ENCODE measurements around the gene TNFAIP8L2.

DNA sequence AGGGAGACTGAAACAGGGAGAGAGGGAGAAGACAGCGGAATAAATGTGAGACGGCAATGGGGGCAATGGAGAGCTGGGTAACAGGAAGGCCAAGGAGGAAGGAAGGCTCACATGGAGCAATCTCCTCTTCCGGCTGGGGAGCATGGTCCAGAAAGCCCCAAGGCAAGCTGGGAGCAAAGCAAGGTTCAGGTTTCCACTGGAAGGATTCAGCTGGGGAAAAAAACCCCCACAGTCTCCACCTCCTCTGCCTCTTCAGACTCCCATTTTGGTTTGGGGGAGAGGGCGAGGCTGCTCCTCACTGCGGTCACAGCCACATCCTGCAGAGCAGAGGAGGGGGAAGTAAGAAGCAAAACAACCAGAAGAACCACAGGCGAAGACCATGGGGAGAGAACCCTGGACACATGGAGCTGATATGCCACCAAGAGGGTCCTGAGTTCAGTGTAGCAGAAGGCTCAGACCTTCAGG is 650 bp downstream of the TNFAIP8L2 start:
- TF ChIP-seq, protein P1, sequence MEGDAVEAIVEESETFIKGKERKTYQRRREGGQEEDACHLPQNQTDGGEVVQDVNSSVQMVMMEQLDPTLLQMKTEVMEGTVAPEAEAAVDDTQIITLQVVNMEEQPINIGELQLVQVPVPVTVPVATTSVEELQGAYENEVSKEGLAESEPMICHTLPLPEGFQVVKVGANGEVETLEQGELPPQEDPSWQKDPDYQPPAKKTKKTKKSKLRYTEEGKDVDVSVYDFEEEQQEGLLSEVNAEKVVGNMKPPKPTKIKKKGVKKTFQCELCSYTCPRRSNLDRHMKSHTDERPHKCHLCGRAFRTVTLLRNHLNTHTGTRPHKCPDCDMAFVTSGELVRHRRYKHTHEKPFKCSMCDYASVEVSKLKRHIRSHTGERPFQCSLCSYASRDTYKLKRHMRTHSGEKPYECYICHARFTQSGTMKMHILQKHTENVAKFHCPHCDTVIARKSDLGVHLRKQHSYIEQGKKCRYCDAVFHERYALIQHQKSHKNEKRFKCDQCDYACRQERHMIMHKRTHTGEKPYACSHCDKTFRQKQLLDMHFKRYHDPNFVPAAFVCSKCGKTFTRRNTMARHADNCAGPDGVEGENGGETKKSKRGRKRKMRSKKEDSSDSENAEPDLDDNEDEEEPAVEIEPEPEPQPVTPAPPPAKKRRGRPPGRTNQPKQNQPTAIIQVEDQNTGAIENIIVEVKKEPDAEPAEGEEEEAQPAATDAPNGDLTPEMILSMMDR (IDR thresholded peaks at IDR 0.05), result no peak
- TF ChIP-seq, protein P2, sequence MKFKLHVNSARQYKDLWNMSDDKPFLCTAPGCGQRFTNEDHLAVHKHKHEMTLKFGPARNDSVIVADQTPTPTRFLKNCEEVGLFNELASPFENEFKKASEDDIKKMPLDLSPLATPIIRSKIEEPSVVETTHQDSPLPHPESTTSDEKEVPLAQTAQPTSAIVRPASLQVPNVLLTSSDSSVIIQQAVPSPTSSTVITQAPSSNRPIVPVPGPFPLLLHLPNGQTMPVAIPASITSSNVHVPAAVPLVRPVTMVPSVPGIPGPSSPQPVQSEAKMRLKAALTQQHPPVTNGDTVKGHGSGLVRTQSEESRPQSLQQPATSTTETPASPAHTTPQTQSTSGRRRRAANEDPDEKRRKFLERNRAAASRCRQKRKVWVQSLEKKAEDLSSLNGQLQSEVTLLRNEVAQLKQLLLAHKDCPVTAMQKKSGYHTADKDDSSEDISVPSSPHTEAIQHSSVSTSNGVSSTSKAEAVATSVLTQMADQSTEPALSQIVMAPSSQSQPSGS (CRISPR knock-in tag; IDR thresholded peaks at IDR 0.05; ENCODE audit: borderline replicate concordance, low read depth), result no peak
- no peak for TF ChIP-seq TEAD4 (CRISPR knock-in tag; IDR thresholded peaks at IDR 0.05)
- TF ChIP-seq NFE2L1 (CRISPR knock-in tag; IDR thresholded peaks at IDR 0.05), result no peak

All from WTC11 (cell line).